GM18505 (cell line): Measurements from ENCODE around the gene ACVR2A.

Experiments
- ATAC-seq: cut with Tn5 transposase; IDR thresholded peaks from one replicate; pipeline ENCODE4 v1.9.1; 2021; ENCODE audit not compliant: unreplicated experiment
- POLR2A ChIP-seq: IDR thresholded peaks from 4 replicates; pipeline ENCODE4 v1.6.1; 2011; ENCODE audit warnings: borderline replicate concordance; ENCODE audit not compliant: insufficient read depth, insufficient read length; ENCODE audit errors: extremely low read depth

ACVR2A gene

DNA sequence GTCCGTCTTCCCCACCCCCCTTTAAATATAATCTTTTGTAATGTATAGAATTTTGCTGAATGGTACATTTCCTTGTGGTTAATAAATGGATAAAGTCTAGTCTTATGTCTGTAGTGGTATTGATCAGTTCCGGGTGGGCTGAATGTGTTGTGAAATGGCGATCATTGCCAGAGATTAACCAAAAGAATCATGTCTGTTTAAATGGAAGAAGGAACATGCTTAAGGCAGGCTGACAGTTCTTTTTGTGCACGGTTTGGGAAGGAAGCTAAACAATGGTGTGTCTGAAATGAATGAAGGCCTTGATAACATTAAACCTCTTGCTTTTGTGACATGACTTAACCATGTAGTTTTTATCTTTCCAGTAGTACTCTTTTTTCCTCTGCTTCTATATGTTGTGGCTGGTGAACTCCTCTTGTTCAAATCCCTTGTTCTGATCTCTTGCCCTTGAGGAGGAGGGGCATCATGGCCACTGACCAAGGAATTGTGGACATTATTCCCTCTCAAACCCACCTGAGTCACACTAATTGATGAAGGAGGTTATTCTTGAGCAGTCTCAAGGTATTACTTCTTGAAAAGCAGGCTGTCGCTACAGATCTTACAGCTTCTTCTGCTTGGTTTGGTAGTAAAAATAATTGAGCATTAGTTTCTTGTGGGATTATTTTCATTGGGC, 1.7 kb downstream of the ACVR2A start:
- TF ChIP-seq POLR2A: no peak
- no peak for ATAC-seq

DNA sequence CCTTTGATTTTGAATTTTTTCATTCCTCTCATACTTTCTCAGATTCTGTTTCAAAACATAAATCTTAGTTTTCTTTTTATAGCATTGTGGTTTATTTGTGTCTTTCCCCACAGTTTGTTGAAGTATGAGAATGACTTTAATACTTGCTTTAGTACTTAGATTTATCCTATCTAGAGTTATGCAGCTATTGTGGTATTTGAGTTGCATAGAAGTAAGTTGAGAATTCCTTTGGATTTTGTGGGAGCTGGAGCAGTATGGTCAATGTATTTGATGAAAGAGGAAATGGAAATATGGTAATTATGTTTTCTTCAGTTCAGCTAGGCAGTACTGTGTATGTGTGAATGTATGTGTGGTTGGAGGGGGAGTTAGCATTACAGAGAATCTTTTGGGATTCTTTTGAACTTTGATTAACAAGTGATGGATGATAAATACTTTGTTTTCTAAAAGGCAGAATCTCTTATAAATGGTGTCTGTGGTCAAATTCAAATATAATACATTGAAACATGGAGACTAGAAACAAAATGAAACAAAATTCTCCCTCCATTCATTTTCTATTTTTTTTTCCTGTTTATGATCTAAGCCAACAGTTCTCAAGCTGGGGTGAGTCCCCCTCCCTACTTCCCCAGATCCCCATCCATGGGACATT, 3.0 kb downstream of the ACVR2A start:
- ATAC-seq: no peak
- TF ChIP-seq POLR2A: no peak

DNA sequence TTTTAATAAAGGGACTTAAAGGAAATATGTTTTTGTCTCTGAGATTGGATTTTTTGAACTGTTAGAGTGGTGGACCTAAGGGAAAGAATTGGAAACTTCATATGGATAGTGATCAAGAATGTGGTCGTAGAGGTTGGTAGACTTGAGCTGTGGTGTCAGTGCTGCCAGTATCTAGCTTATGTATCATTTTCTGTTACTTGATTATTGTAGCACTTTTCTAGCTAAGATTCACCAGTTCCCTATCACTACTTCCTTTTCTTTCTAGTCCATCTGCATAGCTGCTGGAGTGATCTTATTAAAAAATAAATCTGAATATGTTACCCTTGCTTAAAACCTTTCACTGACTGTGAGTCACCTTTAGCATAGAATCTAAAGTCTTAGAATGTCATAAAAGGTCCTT, 6.0 kb downstream of the ACVR2A start:
- no peak for TF ChIP-seq POLR2A
- ATAC-seq: no peak

DNA sequence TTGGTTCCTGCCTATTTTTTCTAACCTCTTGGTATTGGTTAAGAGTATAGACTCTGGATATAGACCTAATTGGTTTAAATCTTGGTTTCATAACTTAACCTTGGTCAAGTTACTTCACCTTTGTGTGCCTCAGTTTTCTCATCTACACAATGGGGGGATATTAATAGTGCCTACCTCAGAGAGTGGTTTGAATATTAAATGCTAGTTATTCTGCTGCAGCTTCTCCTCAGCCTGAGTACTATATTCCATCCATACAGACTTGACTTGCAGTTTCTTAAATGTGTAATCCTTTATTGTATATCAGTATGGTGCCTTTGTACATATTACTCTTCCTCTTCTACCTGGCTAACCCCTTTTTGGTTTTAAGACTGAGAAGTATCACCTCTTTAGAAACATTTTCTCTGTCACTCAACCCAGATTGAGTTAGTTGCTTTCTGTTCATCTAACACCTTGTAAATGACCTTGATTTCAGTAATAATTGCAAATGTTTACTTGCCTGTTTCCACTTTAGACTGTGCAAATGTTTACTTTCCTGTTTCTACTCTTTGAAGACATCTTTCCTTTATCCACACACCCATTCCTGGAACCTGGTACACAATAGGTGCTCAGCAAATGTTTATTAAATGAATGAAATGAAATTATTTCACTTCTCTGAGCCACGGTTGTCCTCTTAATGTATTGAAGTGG, 6.6 kb downstream of the ACVR2A start:
- no peak for ATAC-seq

DNA sequence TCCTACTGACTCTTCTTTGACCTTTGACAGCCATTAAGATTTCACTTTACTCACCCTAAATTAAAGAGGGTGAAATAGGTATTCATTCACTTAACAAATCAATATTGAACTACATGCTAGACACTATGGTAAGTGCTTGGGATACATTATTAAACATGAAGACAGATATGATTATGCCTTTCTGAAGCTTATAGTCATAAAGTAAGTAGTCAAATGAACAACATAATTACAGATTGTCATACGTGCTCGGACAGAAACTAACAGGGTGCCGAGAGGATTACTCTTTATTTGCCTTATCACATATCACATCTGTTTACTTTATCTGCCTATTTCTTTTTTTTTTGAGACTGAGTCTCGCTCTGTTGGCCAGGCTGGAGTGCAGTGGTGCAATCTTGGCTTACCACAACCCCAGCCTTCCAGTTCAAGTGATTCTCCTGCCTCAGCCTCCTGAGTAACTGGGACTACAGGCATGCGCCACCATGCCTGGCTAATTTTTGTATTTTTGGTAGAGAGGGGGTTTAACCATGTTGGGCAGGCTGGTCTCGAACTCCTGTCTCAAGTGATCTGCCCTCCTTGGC, 9.8 kb downstream of the ACVR2A start:
- no peak for ATAC-seq

More for the DNA sequence above, 6.6 kb downstream of the ACVR2A start:
- no peak for TF ChIP-seq POLR2A

DNA sequence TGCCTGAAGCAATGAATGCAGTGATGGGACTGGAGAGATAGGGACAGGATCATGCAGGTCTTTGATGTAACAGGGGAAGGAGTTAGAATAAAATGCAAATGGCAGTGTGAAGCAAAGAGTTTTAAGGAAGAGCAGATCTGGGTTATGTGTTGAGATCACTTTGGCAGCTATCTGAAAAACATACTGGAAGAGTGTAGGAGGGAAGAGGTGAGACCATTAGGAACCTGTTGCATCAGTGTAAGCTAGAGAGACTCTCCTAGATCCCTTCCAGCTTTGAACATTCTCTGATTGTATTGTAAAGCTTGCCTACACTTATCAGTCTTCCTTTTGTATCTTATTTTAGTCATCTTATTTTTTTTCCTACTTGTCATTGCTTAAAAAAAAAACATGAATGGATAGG, 10.5 kb downstream of the ACVR2A start:
- no peak for ATAC-seq
- TF ChIP-seq POLR2A: no peak

More for the DNA sequence above, 9.8 kb downstream of the ACVR2A start:
- TF ChIP-seq POLR2A: no peak

DNA sequence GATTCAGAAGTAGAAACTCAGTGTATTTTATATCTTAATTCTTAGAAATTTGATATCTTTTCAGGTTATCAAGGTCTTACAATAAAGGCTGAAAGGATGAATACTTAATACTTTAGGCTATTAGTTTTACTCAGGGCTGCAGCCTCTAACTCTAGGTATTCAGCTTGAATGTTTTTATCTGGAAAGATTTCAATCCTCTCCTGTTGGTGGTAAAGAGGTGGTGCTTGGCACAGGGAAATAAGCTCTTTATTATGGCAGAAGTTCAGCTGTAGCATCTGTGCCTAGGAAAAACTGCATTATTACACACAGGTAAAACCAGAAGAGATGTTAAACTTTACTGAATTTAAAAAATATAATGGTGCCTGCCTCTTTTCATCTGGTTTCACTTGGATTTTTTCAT, 11.1 kb downstream of the ACVR2A start:
- ATAC-seq: no peak
- TF ChIP-seq POLR2A: no peak

DNA sequence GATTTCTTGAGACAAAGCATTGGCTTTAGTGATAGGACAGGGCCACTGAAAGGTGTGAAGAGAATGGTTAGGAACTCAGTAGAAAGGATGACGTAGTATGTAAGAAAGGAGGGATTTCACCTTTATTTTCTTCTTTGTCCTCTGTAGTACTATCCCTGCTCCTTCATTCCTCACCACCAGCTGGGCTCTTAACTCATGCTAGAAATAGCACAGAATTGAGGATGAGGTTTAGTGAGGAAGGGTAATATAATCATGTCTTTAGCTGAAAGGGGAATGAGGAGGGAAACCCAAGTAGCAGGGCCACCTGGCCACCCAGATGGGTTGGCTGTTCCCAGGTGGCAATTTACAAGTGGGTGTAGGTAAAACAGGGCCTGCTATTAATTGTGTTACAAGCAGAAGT, 15.2 kb downstream of the ACVR2A start:
- no peak for ATAC-seq
- TF ChIP-seq POLR2A: no peak

DNA sequence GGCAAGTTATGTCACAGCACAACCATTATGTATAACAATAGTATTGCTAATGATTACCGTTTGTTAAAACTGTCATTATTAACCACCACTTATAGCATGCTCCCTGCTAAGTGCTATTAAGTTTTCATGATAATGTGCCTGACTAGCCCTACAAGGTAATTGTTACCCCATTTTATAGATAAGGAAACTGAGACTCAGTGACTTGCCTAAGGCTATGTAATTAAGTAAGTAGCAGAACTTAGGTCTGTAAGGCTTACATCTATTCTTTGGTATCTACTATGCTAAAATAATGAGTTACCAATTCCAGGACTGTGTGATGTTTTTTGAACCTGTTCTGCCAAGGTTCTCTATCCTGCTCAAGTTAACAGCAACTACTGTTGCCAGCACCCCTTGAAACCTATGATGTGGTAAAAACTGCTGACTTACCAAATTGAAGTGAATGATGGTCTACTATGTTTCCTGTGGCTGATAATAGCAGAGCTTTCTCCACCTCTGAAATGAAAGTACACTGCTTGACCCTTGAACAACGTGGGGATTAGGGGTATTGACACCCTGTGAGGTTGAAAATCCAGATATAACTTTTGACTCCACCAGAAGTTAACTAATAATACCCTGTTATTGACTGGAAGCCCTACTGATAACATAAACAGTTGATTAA, 18.2 kb downstream of the ACVR2A start:
- TF ChIP-seq POLR2A: no peak
- no peak for ATAC-seq

DNA sequence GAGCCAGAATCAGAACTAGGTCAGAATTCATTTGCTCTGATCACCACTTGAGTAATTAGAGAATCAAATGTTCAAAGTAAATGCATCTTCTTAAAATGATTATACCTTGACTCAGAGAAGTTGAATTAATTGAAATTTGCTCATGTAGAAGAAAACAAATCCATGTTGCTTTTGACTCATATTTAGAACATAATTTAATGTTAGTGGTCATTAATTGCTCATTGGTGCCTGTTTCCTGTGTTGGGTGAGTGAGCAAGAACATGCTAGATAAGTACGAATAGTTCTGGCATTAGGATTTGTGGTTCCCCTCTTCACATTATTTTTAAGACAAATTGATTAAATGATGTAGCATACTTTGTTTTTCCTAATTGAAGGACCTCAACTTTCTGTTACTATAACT, 19.0 kb downstream of the ACVR2A start:
- no peak for ATAC-seq
- no peak for TF ChIP-seq POLR2A

DNA sequence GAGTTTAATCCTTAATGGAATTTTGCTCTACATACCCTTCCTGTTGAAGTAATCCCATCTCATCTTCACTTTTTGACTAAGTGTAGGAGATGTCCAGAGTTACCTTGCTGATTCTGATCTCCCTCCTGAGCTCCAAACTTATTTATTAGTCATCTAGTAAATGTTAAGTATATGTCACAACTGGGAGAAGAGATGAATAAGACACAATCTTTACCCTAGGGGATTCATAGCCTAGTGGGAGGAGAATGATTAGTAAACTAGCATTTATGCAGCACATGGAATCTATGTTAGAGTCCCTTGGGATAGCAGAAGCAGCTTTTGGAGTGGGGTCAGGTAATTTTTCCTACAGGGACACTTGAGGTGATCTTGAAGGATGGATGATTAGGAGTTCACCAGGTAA, 20.7 kb downstream of the ACVR2A start:
- no peak for TF ChIP-seq POLR2A
- no peak for ATAC-seq

DNA sequence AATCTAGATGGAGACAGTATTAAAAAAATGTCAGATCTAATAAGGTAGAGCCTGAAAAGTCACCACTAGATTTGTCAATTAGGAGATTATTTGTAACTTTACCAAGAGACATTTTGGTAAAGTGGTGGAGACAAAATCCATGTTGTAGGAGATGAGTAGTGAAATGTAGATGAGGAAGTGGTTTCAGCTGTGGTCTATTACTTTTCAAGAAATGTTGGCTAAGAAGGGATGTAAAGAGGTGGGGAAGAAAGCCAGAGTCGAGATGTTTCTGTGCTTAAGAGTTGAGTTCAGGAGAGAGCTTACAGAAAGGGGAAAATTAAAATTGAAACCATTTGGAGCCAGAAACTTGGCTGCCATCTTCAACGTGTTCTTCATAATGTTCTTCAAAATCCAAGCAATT, 22.2 kb downstream of the ACVR2A start:
- no peak for TF ChIP-seq POLR2A
- no peak for ATAC-seq

DNA sequence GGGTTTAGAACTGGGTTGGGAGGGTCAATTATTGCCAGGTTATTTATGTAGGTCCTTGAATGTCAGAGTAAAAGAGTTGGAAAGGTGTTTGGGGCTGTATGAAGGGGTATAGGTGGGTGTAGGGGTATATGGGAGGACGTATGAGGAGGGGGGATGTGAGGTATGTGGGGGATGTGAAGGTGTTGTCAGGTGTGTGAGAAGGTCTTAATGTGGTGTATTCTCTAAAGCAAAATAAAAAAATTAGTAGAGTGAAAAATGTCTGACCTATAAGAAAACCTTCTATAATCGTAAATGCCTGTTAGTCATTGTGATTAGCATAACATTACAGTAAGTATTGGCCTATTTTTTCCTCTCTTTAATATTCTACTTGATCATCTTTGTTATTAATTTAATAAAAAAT, 25.1 kb downstream of the ACVR2A start:
- TF ChIP-seq POLR2A: no peak
- no peak for ATAC-seq
